Ishikawa (cell line): Measurements from ENCODE around the gene PTPRD.

Experiments used
- CREB1 ChIP-seq: IDR thresholded peaks from 2 replicates; pipeline ENCODE4 v1.6.1; 2012; ENCODE audit warnings: low read depth
- EGR1 ChIP-seq: IDR thresholded peaks from 2 replicates; pipeline ENCODE4 v1.6.1; 2012
- EP300 ChIP-seq: IDR thresholded peaks from 2 replicates; pipeline ENCODE4 v1.6.1; 2012; ENCODE audit warnings: borderline replicate concordance
- TAF1 ChIP-seq: IDR thresholded peaks from 2 replicates; pipeline ENCODE4 v1.6.1; 2012; ENCODE audit warnings: low read depth, mild to moderate bottlenecking
- TEAD4 ChIP-seq: IDR thresholded peaks from 2 replicates; pipeline ENCODE4 v1.6.1; 2012
- YY1 ChIP-seq: IDR thresholded peaks from 2 replicates; pipeline ENCODE4 v1.6.1; 2012; ENCODE audit warnings: low read depth
- TF ChIP-seq, protein P1 (sequence below): IDR thresholded peaks from 2 replicates; pipeline ENCODE4 v1.6.1; 2012

DNA sequence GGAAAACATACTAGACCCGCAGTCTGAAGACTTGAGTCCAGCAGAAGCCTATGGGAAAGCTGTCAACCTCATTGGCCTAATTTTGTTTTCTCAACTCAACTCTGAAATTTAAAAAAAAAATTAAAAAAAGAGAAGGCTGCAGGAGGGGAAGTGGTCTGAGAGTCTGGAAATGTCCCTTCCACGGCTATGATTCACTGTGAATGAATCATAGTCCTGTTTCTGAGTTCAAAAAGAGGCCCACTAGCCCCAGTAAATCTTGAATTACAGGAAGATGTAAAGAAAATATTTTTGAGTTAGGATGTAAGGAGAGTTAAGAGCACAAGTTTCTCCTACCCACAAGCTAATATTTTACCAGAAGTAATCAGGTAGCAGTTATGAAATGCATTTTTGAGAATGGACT is 2247.8 kb downstream of the PTPRD start:
- TF ChIP-seq YY1 (no peak), TEAD4 (no peak), CREB1 (no peak), EGR1 (no peak), TAF1 (no peak), EP300 (no peak)
- TF ChIP-seq, protein P1, sequence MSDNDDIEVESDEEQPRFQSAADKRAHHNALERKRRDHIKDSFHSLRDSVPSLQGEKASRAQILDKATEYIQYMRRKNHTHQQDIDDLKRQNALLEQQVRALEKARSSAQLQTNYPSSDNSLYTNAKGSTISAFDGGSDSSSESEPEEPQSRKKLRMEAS = no peak
